K562 (cell line): ENCODE results near the gene MAPKAPK3. TPM values are rescaled to one million over a fixed set of nuclear protein-coding genes. Genes with fewer than 3 reads are reported as not detected.

Experiments used
- ARID3B ChIP-seq: fragments of 250-450 bp; sonication (Bioruptor Pico); IDR thresholded peaks from 2 replicates; pipeline ENCODE4 v1.4.0; 2020; ENCODE audit warnings: borderline replicate concordance
- ATF4 ChIP-seq: fragments of 450-650 bp; formaldehyde crosslinking; IDR thresholded peaks from 2 replicates; pipeline ENCODE4 v1.4.0; 2022; ENCODE audit warnings: mild to moderate bottlenecking, moderate library complexity
- EHMT2 ChIP-seq: fragments of 450-650 bp; IDR thresholded peaks from 2 replicates; pipeline ENCODE4 v1.6.1; 2018; ENCODE audit warnings: antibody characterized with exemption
- HCFC1 ChIP-seq: IDR thresholded peaks from 2 replicates; pipeline ENCODE4 v1.6.1; 2012; ENCODE audit warnings: low read depth, low read length, improper control_type of control experiment
- HNRNPUL1 ChIP-seq: fragments of 200-400 bp; formaldehyde crosslinking; IDR thresholded peaks from 2 replicates; pipeline ENCODE4 v1.6.1; 2017; ENCODE audit warnings: low read length
- KAT7 ChIP-seq: sonication (generic); formaldehyde crosslinking; IDR thresholded peaks from 2 replicates; pipeline ENCODE4 v1.8.0; 2022; ENCODE audit warnings: missing genetic modification reagents, mild to moderate bottlenecking, borderline replicate concordance
- KLF1 ChIP-seq: fragments of 450-650 bp; IDR thresholded peaks from 2 replicates; pipeline ENCODE4 v1.6.1; 2016; ENCODE audit warnings: missing genetic modification characterization, missing compliant biosample characterization
- KLF6 ChIP-seq: fragments of 250-450 bp; sonication (Bioruptor Pico); IDR thresholded peaks from 2 replicates; pipeline ENCODE4 v1.4.0; 2020; ENCODE audit warnings: mild to moderate bottlenecking, moderate library complexity, borderline replicate concordance
- MBD1 ChIP-seq: fragments of 250-450 bp; sonication (Bioruptor Pico); IDR thresholded peaks from 2 replicates; pipeline ENCODE4 v1.8.0; 2022; ENCODE audit warnings: inconsistent platforms
- MCM5 ChIP-seq: fragments of 450-650 bp; IDR thresholded peaks from 2 replicates; pipeline ENCODE4 v1.6.1; 2016; ENCODE audit warnings: low read depth
- MIER1 ChIP-seq: fragments of 450-650 bp; IDR thresholded peaks from 2 replicates; pipeline ENCODE4 v1.6.1; 2016; ENCODE audit warnings: antibody characterized with exemption, mild to moderate bottlenecking, low read depth
- NUFIP1 ChIP-seq: fragments of 450-650 bp; IDR thresholded peaks from 2 replicates; pipeline ENCODE4 v1.6.1; 2018; ENCODE audit not compliant: partially characterized antibody
- PHB ChIP-seq: fragments of 250-450 bp; sonication (Bioruptor Pico); IDR thresholded peaks from 2 replicates; pipeline ENCODE4 v1.5.0; 2021
- POLR2G ChIP-seq: fragments of 200-400 bp; formaldehyde crosslinking; IDR thresholded peaks from 2 replicates; pipeline ENCODE4 v1.6.1; 2017; ENCODE audit warnings: low read depth, mild to moderate bottlenecking, antibody characterized with exemption, low read length, moderate library complexity
- RB1 ChIP-seq: fragments of 450-650 bp; IDR thresholded peaks from 2 replicates; pipeline ENCODE4 v1.6.1; 2017; ENCODE audit warnings: low read depth, mild to moderate bottlenecking
- SMAD1 ChIP-seq: fragments of 150-350 bp; IDR thresholded peaks from 2 replicates; pipeline ENCODE4 v1.6.1; 2014; ENCODE audit warnings: low read length, low read depth; ENCODE audit not compliant: partially characterized antibody
- TRIM24 ChIP-seq, 2 experiments: fragments of 450-650 bp; IDR thresholded peaks; 2 replicates each; pipeline ENCODE4 v1.6.1; 2016
- TRIM25 ChIP-seq: fragments of 450-650 bp; IDR thresholded peaks from 2 replicates; pipeline ENCODE4 v1.7.0; 2016; ENCODE audit warnings: borderline replicate concordance
- U2AF1 ChIP-seq: fragments of 200-400 bp; formaldehyde crosslinking; optimal IDR thresholded peaks from 2 replicates; pipeline ENCODE3; 2017; ENCODE audit warnings: mild to moderate bottlenecking, low read depth, low read length, moderate library complexity
- U2AF2 ChIP-seq: fragments of 200-400 bp; formaldehyde crosslinking; optimal IDR thresholded peaks from 2 replicates; pipeline ENCODE3; 2017; ENCODE audit warnings: low read depth, mild to moderate bottlenecking, low read length
- WHSC1 ChIP-seq: IDR thresholded peaks from one replicate; pipeline ENCODE4 v1.6.1; 2012; ENCODE audit warnings: low read length, control low read depth, inconsistent platforms
- ZKSCAN1 ChIP-seq: fragments of 150-350 bp; IDR thresholded peaks from 2 replicates; pipeline ENCODE4 v1.6.1; 2016; ENCODE audit warnings: low read depth, low read length
- ZNF311 ChIP-seq: fragments of 250-450 bp; sonication (Bioruptor Pico); IDR thresholded peaks from 2 replicates; pipeline ENCODE4 v1.4.0; 2020; ENCODE audit warnings: mild to moderate bottlenecking, moderate library complexity
- polyA plus RNA-seq, 8 experiments: library from polyadenylated mRNA; depleted of rRNA in 4 of 8; stranded (reverse) in 5 of 8; unstranded in 3 of 8; fragments of >200 nt; fragmentation: Nextera tagmentation in 2 of 8; fragmentation: Illumina TruSeq in 1 of 8; extraction: Ambion mirVana in 2 of 8; extraction: Trizol in 1 of 8; gene quantifications; 2 replicates each; pipeline versions ENCODE4 v1.2.1 to v1.2.3, GENCODE V29; 2011 to 2014; ENCODE audit warnings: inconsistent platforms in 1 of 8, missing spikeins in 1 of 8
- total RNA-seq, 7 experiments: library from RNA; depleted of rRNA in 6 of 7; stranded (reverse); fragments of >200 nt in 6 of 7; fragmentation: Illumina TruSeq in 2 of 7; extraction: Trizol in 2 of 7; gene quantifications; 2 replicates each; pipeline versions ENCODE4 v1.2.1 to v1.2.3, GENCODE V29; 2011 to 2021; ENCODE audit warnings: low replicate concordance in 1 of 7

MAPKAPK3 gene
- total and polyA plus RNA-seq, 9 of the 15 experiments (the other 6 are each of a cell fraction or from before 2014, with no cell fraction given): 8.0 to 56.4 (median 41.2) TPM

GRCh38 chr3:50600141-50600753 lies 16.7 kb upstream of the MAPKAPK3 start (continued):
- TF ChIP-seq TRIM25 (no peak), HCFC1 (no peak), MIER1 (no peak), ATF4 (CRISPR knock-in tag) (no peak), RB1 (peak; percentile 26; the same call in 1 of the 2 replicates), KLF1 (tag) (no peak), MBD1 (CRISPR knock-in tag) (no peak), TRIM24 (IDR thresholded peaks at IDR 0.05) (peak in 1 of 2 experiments; percentile 20; a peak in 1 of 4 replicates), WHSC1 (no peak), ARID3B (CRISPR knock-in tag) (no peak), NUFIP1 (no peak), POLR2G (no peak), EHMT2 (no peak; the same call in 1 of the 2 replicates), KLF6 (CRISPR knock-in tag) (no peak), KAT7 (CRISPR knock-in tag) (no peak), MCM5 (no peak), U2AF2 (no peak), PHB (CRISPR knock-in tag) (no peak), HNRNPUL1 (no peak), U2AF1 (no peak), ZNF311 (no peak), SMAD1 (no peak), ZKSCAN1 (no peak; the same call in 1 of the 2 replicates)
